Measurements from ENCODE around the gene AP3S1.
"Not testable (repeated sequence)": the region's sequence is repeated elsewhere in the genome, so short reads cannot be mapped to it uniquely, and the experiment has no call there.

The AP3S1 gene

DNA sequence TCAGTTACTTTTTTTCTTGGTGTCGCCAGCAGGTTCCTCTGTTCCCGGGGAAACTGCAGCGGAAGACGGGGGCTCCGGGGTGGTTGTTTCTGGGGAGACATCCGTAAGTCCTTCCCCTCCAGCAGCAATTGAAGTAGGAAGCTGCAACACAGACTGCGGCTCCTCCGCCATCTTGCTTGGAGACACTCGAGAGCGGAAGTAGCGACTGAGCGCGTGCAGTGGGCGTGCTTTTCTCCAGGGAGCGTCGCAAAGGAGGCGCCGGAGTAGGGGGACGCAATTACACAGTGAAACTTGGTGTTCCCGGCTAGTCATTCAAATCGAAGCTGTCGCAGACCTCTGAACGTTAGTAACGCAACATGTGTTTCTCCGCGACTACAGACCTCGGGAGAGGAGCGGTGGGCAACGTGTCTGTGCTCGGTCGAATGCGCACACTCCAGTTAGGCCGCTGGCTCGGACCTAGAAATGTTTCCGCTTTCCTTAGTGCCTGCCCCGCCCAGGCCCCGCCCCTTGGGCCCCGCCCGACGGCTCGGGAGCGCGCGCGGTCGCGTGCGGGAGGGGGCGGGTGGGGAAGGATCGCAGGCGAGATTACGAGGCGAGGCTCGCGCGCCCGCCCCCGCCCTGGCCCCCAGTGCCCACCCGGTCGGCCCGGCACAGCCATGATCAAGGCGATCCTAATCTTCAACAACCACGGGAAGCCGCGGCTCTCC lies at the start of gene AP3S1, which contains the start of gene ATG12:
Gene AP3S1 (plus strand): TSS at position 554 of the 707 bp plus-strand sequence. CDS start 103 bp downstream, at position 657.
Gene ATG12 (minus strand): TSS at position 184 of the 707 bp plus-strand sequence. CDS start 13 bp downstream, at position 171.
- DNase-seq (ENCODE audit: low read depth in 3 of 3) = peak; percentile 83 to 87 (median 85)

DNA sequence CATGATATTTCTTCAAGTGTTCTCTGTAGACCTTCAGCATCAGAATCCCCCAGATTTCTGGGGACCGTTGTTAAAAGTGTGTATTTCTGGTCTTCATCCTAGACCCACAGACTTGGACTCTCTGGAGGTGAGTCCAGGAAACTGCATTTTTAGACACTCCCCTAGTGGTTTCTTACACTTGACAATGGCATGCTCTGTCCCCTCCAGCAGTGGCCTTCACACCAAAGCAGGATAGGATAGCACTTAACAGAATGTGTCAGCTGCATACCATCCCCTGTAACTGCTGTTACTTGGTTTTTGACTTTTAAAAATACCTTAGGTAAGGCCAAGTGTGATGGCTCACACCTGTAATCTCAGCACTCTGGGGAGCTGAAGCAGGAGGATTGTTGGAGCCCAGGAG lies 46.0 kb upstream of the AP3S1 start:
- DNase-seq (ENCODE audit: low read depth in 3 of 3) = no peak

DNA sequence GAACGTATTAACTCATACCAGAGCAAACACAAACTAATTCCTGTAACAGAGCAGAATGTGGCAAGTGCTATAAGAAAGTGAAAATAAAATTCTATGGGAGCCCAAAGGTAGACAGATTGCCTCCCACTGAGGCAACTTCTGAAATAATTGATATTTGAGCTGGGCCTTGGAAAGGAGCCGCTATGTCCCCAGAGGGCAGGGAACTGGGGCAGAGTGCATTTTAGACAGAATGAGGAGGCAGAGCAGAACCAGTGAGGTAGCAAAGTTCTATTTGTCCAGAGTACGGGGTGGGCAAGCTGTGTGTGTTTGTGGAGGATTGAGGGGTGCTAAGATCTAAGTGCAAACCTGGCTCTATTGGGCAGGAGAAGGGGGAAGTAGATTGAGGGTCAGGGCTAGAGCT lies 45.1 kb upstream of the AP3S1 start:
- no peak for DNase-seq (ENCODE audit: low read depth in 3 of 3)

DNA sequence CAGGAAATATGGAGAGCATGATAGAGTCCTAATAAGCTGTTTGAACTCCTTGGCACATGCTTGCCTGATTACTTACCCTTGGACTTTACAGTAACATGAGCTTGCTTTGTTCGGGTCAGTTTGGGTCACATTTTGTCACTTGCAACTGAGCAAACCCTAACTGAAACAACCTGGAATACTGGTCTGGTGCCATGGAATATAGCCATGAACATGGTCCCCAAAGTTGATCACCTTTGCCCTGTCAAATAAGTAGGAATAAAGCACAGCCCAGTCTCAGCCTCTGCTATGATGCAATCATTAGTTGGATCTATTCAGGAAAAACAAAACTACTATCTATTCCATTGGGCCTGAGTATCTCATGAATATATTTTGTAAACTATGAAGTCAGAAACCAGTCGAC lies 43.5 kb upstream of the AP3S1 start:
- DNase-seq (ENCODE audit: low read depth in 3 of 3) = no peak

DNA sequence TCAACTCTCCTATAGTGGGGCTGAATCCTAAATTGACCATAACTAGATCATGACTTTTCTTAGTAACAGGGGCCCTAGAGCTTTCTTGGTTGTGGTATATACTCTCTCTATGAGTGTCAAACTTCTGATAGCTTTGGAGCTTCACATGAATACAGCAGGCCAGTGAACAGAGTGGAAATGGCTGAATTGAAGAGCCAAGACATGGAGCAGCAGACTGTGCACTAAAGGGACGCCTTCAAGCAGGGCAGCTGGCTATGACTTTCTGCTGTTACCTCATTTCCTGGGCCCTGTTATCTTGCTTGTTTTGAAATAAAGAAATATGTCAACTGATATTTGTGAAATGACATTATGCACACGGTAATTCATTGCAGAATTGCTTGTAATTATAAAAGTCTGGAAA lies 41.6 kb upstream of the AP3S1 start:
- DNase-seq (ENCODE audit: low read depth in 3 of 3) = no peak

DNA sequence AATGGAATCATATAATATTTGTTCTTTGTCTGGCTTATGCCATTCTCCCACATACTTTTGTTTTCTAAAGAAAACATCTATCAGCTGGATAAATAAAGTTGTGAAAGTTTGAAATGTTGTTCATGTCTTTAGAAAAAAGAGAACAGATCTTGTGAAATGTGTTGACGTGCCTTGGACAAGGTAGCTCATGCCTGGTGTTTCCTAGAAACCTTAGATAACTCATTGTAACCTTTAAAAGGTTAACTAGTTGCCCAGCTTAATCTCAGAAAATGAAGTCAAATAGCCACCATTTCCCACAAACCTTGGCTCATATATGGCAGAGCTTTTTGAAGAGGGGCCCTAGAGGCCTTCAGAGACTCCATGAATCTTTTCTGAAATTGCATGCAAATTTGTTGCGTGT lies 40.6 kb upstream of the AP3S1 start:
- DNase-seq (ENCODE audit: low read depth in 3 of 3) = no peak

DNA sequence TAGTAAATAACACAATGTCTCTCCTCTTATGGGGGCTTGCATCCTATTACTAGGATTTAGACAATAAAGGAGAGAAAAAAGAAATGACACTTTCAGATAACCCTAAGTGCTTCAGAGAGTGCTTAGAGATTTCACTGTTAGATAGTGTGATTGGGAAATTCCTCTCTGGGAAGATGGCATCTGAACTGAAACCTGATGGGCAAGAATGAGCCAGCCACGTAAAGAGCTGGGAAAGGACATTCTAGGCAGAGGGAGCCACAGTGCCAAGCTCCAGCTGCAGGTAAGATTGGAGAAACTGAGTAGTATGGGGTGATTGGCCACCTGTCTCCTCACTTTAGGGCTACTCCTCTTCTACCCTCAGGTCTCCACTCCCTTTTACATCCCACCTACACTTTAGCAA lies 39.8 kb upstream of the AP3S1 start:
- DNase-seq (ENCODE audit: low read depth in 3 of 3) = no peak

DNA sequence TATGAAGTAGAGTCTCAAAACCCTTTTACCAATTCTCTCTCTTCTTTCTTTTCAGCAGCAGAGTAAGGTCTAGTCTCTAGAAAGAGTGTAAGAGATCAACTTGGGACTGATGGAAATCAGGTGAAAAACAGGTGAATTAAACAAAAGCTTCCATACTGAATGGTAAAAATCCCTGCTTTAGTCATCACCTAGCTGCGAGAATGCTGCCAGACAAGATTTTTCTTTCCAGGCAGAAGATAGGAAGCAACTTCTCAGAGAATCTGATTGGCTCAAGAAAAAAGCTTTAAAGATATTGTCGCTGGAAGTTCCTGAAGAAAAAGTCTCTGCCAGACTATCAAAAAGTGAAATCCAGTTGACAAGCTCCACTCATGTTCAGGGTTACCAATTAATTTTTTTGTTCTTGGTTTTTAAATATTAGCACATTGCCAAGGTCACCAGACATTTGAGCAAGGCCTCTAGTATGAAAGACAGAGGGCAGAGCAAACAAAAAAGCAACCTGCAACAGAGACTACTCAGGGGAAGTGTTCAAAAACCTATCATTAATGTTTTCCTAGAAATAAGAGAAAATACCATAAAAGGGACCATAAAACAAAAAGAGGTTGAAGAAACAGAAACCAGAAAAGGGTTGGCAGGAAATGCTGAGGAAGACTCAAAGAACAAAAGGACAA lies 34.6 kb upstream of the AP3S1 start:
- no peak for DNase-seq (ENCODE audit: low read depth in 3 of 3)

DNA sequence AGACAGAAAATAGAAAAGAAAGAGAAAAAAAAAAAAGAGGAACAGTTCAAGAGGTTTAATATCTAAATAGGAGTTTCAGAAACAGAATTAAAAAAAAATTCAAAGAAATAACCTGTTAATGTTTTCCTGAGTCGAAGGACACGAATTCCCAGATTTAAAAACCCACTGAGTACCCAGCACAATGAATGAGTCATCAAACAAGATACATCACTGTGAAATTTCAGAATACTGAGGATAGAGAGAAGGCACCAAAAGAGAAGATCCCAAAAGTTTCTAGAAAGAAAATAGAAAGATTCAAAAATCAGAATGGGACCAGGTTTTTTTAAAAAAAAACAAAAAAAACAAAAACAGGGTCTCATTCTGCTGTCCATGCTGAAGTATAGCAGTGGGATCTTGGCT lies 34.1 kb upstream of the AP3S1 start:
- DNase-seq (ENCODE audit: low read depth in 3 of 3) = no peak

DNA sequence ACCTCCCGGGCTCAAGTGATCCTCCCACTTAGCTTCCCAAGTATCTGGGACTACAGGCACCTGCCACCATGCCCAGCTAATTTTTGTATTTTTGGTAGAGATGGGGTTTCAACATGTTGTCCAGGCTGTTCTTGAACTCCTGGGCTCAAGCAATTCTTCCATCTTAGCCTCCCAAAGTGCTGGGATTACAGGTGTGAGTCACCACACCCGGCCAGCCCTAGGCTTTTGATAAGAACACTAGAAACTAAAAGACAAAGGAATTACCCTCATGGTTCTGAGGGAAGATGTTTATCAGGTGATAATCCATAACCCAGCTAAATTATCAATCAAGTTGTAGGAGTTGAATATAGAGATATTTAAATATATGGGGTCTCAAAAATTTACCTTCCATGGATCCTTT lies 33.7 kb upstream of the AP3S1 start:
- DNase-seq (ENCODE audit: low read depth in 3 of 3) = not testable (repeated sequence)

DNA sequence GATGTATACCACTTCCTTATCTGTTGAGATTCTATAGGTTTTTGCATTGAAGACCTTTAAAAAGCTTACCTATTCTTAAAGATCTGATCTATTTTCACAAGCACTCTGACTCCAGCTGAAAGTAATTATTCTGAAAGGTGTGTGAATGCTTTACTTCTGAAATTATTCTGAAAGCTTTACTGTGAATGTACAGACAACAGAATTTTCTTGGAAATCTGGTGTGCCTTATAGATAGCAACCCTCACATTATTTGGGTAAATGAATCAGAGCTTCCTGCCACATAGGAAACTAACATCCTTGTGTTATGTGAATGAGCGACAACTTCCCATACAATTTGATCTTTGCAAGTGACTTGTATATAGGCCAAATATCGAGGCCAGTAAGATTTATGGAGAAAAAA lies 31.8 kb upstream of the AP3S1 start:
- no peak for DNase-seq (ENCODE audit: low read depth in 3 of 3)

DNA sequence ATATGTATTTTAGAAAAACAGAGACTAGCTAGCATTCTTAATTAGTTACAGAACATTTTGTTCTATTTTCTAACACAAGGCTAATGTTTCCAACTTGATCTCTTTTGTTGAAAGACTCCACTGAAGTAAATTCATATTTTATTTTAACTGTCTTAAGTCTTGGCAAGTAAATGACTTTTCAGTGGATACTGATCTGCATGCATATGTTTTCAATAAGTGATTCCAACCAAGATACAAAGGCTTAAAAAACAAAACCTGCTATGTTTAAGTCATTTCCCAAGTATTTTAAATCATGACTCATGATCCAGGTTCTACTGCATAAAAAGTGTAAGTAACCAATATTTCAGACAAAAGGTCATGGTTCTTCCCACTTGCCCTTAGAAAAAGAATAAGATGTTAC lies 31.0 kb upstream of the AP3S1 start:
- no peak for DNase-seq (ENCODE audit: low read depth in 3 of 3)

DNA sequence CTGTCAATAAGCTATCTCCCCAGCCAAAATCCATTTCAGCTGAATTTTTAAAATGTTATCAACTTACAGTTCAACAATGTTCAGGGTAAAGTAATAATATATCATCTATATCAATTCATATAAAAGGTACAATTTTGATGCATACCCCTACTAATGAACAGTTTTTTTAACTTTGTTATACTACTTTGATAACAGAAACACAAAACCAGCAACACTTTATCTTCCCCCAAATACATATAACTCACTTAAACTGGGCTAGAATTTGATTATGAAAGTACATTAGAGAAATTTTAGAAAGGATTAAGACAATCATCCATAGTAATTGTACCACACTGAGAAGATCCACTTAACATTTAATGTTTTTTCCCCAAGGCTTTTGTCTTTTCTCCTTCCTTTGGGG lies 30.3 kb upstream of the AP3S1 start:
- no peak for DNase-seq (ENCODE audit: low read depth in 3 of 3)

DNA sequence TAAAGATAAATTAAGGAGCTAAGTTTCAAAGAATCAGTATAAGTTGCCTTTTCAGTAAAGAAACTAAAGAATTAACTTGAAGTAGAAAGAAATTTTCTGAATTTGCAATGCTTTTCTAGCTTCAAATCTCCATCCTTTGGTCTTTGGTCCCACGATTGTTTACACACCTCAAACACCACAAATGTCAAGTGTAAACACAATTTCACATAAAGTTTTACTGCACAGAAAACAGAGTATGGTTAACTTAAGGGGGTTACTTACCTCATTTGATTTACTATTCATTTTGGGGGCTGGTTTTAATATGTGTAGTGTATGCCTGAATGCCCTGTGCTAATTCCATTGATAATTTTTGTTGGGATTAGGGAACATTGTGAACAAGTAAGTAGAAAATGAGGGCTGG lies 29.4 kb upstream of the AP3S1 start:
- DNase-seq (ENCODE audit: low read depth in 3 of 3) = no peak

DNA sequence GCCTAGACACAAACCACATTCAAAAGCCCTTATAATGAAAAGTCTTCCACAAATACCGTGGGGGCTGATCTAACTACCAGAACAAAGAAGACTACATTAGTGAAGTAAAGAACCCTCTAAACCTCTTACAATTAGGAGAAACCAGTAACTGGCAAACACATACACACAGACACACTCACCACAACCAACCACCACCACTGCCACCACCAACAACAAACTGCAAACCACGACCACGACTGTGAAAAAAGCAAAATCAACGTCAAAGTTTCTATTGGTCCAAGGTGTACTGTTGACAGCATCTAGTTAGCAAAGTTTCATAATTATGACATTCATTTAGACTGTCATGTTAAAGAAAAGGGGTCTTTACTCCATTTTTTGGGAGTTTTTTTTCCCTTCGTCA lies 28.0 kb upstream of the AP3S1 start:
- no peak for DNase-seq (ENCODE audit: low read depth in 3 of 3)

DNA sequence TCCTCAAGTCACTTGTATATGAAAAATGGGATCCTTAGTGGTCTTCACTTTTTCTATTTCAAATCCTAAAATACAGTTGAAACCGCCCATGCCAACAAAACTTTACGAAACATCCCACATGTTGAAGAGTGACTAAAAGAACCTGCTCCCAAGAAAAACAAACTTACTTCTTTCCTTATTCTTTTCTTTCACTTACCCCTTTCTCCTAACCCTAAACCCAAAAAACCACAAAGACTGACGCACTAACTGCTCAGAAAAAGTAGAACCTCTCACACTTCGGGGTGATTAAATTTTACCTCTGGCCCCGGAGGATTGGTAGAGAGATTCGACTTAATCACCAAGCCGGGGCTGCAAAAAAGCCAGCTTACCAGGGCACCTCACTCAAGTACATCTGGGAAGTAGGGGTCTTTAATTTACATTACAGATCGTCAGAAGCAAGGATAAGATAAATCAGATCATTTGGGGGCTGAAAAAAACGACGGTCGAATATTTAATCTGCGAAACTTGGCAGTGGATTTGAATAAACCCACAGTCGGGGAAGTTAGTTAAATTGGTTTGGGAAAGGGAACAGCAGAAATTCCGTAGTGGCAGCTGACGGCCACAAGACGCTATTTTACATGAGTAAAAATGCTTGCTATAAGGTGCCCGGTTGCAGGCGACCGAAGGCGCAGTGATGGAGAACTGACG lies 26.6 kb upstream of the AP3S1 start:
- DNase-seq (ENCODE audit: low read depth in 3 of 3) = no peak

DNA sequence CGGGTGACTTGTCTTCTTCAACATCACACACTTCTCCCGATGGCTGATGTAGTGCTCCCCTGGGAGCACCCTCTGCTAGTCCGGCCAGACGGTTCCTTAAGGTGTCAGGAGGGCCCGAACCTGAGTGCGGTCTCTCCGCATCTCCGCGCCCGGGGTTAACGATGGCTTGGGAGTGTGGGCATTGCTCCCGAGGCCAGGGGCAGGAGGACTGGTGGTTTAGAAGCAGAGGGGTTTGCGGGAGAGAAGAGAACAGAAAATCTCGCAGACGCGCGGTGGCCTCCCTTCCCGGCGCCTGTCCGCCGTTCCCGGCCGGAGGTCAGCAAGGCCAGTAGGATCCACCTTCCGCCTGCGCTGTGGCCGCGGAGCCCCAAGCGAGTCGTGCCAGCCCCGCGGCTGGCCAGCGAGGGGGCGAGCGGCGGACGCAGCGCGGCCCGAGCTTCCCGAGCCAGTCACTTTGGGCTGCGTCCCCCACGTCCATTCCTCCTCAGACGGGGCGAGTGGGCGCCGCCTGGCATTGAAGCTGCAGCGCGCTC lies 26.0 kb upstream of the AP3S1 start:
- DNase-seq (ENCODE audit: low read depth in 3 of 3) = no peak

DNA sequence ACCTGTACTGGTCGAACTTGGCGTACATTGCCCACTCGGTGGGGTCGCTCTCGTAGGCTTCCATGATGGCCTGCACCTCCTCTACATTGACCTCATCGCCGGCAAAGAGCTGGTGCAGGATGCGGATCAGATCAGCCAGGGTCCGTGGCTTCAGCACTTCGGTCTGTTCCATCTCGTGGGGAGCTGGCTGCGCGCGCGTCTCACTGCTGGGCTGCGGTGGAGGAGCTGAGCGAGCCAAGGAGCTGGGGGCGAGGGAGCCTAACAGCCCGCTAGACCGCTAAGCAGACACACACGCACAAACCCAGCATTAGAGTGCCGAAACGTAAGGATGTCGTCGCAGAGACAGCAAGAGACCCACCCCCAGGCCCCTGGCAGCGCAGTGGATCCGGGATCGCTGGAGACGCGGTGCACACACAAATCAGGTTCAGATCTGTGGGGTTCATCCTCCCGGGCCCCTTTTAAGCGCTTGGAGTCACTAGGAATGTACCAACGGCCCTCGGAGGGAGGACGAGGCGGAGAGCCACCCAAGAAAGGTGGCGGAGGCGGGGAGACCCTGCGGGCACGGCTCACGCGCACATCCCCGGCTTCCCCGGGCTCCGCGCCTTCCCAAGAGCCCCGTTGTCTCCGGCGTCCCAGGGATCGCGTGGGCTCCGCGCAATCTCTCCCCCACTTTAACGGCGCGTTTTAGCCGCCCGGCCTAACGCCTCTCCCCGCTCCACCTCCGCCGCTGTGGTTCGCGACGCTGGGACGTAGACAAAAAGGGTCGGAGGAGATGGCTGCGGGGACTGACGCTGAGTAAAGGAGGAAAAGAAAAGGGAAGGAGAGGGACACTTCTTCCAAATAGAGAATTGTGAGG lies 25.3 kb upstream of the AP3S1 start, which contains the start of gene CDO1:
Gene CDO1 (minus strand): TSS at position 434 of the 856 bp plus-strand sequence. CDS start 262 bp downstream, at position 172.
- DNase-seq (ENCODE audit: low read depth in 3 of 3) = no peak

DNA sequence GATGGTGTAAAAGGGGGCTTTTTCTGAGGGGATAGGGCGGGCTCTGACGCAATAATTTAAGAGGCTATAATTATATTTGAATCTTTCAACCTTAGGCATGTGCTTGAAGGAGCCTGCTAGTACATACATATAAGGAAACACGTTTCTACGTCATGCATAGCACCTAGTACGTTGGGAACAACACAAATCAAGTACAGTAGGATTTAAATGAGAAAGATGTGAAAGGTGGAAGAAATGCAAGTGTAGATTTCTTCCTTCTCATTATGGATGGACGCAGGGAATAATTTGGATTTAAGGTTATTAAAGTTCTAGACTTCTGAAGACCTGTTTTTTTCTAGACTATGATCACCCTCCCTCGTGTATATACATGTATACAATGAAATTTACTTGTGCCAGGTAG lies 24.3 kb upstream of the AP3S1 start:
- DNase-seq (ENCODE audit: low read depth in 3 of 3) = no peak

DNA sequence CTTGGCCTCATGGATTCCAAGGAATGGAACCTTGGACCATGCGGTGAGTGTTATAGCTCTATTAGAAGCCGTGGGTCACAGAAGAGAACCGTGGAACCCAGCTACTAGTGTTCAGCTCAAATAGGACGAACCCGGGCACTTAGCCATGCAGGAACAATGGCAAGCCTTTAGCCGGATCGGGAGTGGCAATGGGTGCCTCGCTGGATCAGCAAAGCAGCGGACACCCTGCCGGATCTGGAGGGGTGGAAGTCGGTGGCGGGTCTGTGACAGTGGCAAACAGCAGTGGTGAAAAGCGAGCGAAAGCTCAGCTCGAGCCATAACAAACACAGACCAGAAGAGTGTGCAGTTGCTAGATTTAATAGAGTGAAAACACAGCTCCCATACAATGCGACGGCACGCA lies 22.9 kb upstream of the AP3S1 start:
- DNase-seq (ENCODE audit: low read depth in 3 of 3) = no peak

DNA sequence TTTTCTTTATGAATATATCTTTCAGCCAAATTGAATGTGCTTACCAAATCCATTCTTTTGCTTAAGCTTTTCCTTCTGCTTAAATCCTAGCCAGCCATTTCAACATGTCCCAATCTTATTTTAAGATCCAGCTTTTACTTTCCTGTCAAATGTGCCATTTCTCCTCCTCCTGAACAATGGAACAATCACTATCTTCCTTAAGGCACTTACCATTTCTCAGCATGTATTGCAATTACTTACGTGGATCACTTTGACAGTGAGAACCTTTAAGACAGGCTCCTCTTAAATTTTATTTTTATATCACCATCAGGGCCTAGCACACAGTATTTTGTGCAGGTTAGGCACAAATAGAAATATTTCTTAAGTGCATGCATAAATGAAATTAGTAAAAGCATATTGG lies 20.9 kb upstream of the AP3S1 start:
- no peak for DNase-seq (ENCODE audit: low read depth in 3 of 3)

DNA sequence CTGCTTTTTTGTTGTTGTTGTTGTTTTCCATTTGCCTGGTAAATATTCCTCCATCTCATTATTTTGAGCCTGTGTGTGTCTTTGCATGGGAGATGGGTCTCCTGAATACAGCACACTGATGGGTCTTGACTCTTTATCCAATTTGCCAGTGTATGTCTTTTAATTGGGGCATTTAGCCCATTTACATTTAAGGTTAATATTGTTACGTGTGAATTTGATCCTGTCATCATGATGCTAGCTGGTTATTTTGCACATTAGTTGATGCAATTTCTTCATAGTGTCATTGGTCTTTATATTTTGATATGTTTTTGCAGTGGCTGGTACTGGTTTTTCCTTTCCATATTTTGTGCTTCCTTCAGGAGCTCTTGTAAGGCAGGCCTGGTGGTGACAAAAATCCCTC lies 16.8 kb upstream of the AP3S1 start:
- not testable (repeated sequence) for DNase-seq (ENCODE audit: low read depth in 3 of 3)
